GM23338 (cell line): ENCODE measurements around the gene ACBD3. TPM values are rescaled to one million over a fixed set of nuclear protein-coding genes. Genes with fewer than 3 reads are reported as not detected.

ENCODE experiments used
- ATAC-seq: fragments of 200-7000 bp; cut with Tn5 transposase; 3 replicates; pipeline ENCODE4 v1.9.1; 2020
- DNase-seq: peaks from one replicate; pipeline ENCODE4 v3.0.0-alpha.2; 2015; ENCODE audit warnings: low spot score
- H2AFZ ChIP-seq: fragments of 200-600 bp; sonication (generic); 2 replicates; pipeline ENCODE4 v1.8.0; 2016; ENCODE audit warnings: antibody characterized with exemption, mild to moderate bottlenecking, moderate library complexity
- H3F3A ChIP-seq: fragments of 200-600 bp; sonication (generic); replicated peaks from 2 replicates; pipeline ENCODE4 v1.8.0; 2017; ENCODE audit warnings: antibody characterized with exemption, mixed run types, low read depth
- H3K27ac ChIP-seq: fragments of 200-600 bp; sonication (generic); 2 replicates; pipeline ENCODE4 v1.6.1; 2016; ENCODE audit warnings: low read depth
- H3K27me3 ChIP-seq: fragments of 200-600 bp; sonication (generic); 2 replicates; pipeline ENCODE4 v1.8.0; 2016; ENCODE audit warnings: mild to moderate bottlenecking, mixed run types, moderate library complexity; ENCODE audit not compliant: insufficient read depth
- H3K36me3 ChIP-seq: fragments of 200-600 bp; sonication (generic); 2 replicates; pipeline ENCODE4 v1.8.0; 2016; ENCODE audit warnings: mild to moderate bottlenecking; ENCODE audit not compliant: insufficient read depth
- H3K4me1 ChIP-seq: fragments of 200-600 bp; sonication (generic); 2 replicates; pipeline ENCODE4 v1.8.0; 2016; ENCODE audit warnings: mild to moderate bottlenecking, moderate library complexity; ENCODE audit not compliant: insufficient read depth
- H3K4me2 ChIP-seq: fragments of 200-600 bp; sonication (generic); 2 replicates; pipeline ENCODE4 v1.7.1; 2017; ENCODE audit warnings: mixed run types
- H3K4me3 ChIP-seq: fragments of 200-600 bp; sonication (generic); 2 replicates; pipeline ENCODE4 v1.6.1; 2016; ENCODE audit warnings: mixed run types
- H3K79me2 ChIP-seq: fragments of 200-600 bp; sonication (generic); replicated peaks from 2 replicates; pipeline ENCODE4 v1.8.0; 2017; ENCODE audit warnings: mild to moderate bottlenecking; ENCODE audit not compliant: insufficient read depth
- H3K9me2 ChIP-seq: fragments of 200-600 bp; sonication (generic); 2 replicates; pipeline ENCODE4 v1.8.0; 2017; ENCODE audit not compliant: insufficient read depth
- H4K20me1 ChIP-seq: fragments of 200-600 bp; sonication (generic); replicated peaks from 2 replicates; pipeline ENCODE4 v1.8.0; 2017; ENCODE audit warnings: mild to moderate bottlenecking; ENCODE audit not compliant: insufficient read depth
- H3K27ac Mint-ChIP-seq: 2 replicates; pipeline ENCODE4 v1.8.0; 2020; ENCODE audit warnings: inconsistent platforms, mild to moderate bottlenecking, moderate library complexity, mixed read lengths
- H3K27me3 Mint-ChIP-seq: 3 replicates; pipeline ENCODE4 v1.8.0; 2022; ENCODE audit warnings: low read depth, mild to moderate bottlenecking, moderate library complexity, mixed read lengths, inconsistent platforms; ENCODE audit not compliant: insufficient read depth, poor library complexity
- H3K36me3 Mint-ChIP-seq: 3 replicates; pipeline ENCODE4 v1.8.0; 2021; ENCODE audit warnings: low read depth, mild to moderate bottlenecking, inconsistent platforms, moderate library complexity, mixed read lengths
- H3K4me1 Mint-ChIP-seq: 3 replicates; pipeline ENCODE4 v1.8.0; 2020; ENCODE audit warnings: mild to moderate bottlenecking, inconsistent platforms, mixed read lengths
- H3K4me3 Mint-ChIP-seq: 3 replicates; pipeline ENCODE4 v1.8.0; 2021; ENCODE audit warnings: moderate library complexity, mild to moderate bottlenecking, inconsistent platforms, mixed read lengths
- H3K9me3 Mint-ChIP-seq: 3 replicates; pipeline ENCODE4 v1.8.0; 2020; ENCODE audit warnings: moderate library complexity, mild to moderate bottlenecking, inconsistent platforms, mixed read lengths
- EZH2 ChIP-seq: fragments of 200-600 bp; sonication (generic); IDR thresholded peaks from one replicate; pipeline ENCODE4 v1.8.0; 2017; ENCODE audit warnings: antibody characterized with exemption, mild to moderate bottlenecking, low read depth; ENCODE audit not compliant: unreplicated experiment
- EZH2phosphoT487 ChIP-seq: fragments of 200-600 bp; sonication (generic); IDR thresholded peaks from one replicate; pipeline ENCODE4 v1.8.1; 2018; ENCODE audit warnings: antibody characterized with exemption; ENCODE audit not compliant: unreplicated experiment
- JUNB ChIP-seq: IDR thresholded peaks from one replicate; pipeline ENCODE4 v1.6.1; 2016; ENCODE audit warnings: antibody characterized with exemption; ENCODE audit not compliant: unreplicated experiment
- POLR2AphosphoS5 ChIP-seq: IDR thresholded peaks from 2 replicates; pipeline ENCODE4 v1.6.1; 2016; ENCODE audit warnings: antibody characterized with exemption, low read depth
- ZNF114 ChIP-seq: fragments of 250-450 bp; sonication (Bioruptor Pico); IDR thresholded peaks from 2 replicates; pipeline ENCODE4 v1.5.0; 2020; ENCODE audit warnings: mild to moderate bottlenecking, moderate library complexity
- polyA plus RNA-seq: library from polyadenylated mRNA; unstranded; fragments of >200 nt; fragmentation: Nextera tagmentation; extraction: Ambion mirVana; gene quantifications from 2 replicates; pipeline ENCODE4 v1.2.1, GENCODE V29; 2016
- total RNA-seq: library from RNA; depleted of rRNA; stranded (reverse); fragments of >200 nt; shearing (Covaris generic); gene quantifications from 2 replicates; pipeline ENCODE4 v1.2.3, GENCODE V29; 2014
- TF ChIP-seq, protein P1 (sequence below): fragments of 250-450 bp; sonication (Bioruptor Pico); IDR thresholded peaks from 2 replicates; pipeline ENCODE4 v1.5.0; 2020; ENCODE audit warnings: mild to moderate bottlenecking, moderate library complexity

The ACBD3 gene
- total and polyA plus RNA-seq, 2 experiments from 2014 or later, result 17.1 to 36.2 TPM

- Mint-ChIP-seq H3K36me3 (no peaks in the 10 kb centered on the region), H3K4me3 (no peak overlapping the region), H3K27me3 (peaks cover 23% of the 10 kb centered on the region), H3K9me3 (peaks cover 4% of the 10 kb centered on the region; the same call in 1 of the 3 replicates), H3K4me1 (peaks cover 43% of the 10 kb centered on the region), H3K27ac (no peak overlapping the region)
- H3K27ac ChIP-seq, result no peak overlapping the region
- H3F3A ChIP-seq, result peaks cover 5% of the 10 kb centered on the region; the same call in 1 of the 2 replicates
- no peaks in the 10 kb centered on the region for H3K9me2 ChIP-seq
- peaks cover 26% of the 10 kb centered on the region for H3K4me1 ChIP-seq
- DNase-seq, result no peak
- no peaks in the 10 kb centered on the region for H4K20me1 ChIP-seq
- H3K4me3 ChIP-seq, result no peak overlapping the region
- no peaks in the 10 kb centered on the region for H3K79me2 ChIP-seq
- ATAC-seq, result no peak
- H3K4me2 ChIP-seq, result no peak overlapping the region
- no peaks in the 10 kb centered on the region for H3K36me3 ChIP-seq
- 0 out of 2 replicates have a peak overlapping the region, but pooled peaks have one; percentile 86 for H2AFZ ChIP-seq
- TF ChIP-seq ZNF114 (CRISPR knock-in tag) (no peak), POLR2AphosphoS5 (no peak), EZH2phosphoT487 (no peak), JUNB (no peak), EZH2 (no peak)
- TF ChIP-seq, protein P1, sequence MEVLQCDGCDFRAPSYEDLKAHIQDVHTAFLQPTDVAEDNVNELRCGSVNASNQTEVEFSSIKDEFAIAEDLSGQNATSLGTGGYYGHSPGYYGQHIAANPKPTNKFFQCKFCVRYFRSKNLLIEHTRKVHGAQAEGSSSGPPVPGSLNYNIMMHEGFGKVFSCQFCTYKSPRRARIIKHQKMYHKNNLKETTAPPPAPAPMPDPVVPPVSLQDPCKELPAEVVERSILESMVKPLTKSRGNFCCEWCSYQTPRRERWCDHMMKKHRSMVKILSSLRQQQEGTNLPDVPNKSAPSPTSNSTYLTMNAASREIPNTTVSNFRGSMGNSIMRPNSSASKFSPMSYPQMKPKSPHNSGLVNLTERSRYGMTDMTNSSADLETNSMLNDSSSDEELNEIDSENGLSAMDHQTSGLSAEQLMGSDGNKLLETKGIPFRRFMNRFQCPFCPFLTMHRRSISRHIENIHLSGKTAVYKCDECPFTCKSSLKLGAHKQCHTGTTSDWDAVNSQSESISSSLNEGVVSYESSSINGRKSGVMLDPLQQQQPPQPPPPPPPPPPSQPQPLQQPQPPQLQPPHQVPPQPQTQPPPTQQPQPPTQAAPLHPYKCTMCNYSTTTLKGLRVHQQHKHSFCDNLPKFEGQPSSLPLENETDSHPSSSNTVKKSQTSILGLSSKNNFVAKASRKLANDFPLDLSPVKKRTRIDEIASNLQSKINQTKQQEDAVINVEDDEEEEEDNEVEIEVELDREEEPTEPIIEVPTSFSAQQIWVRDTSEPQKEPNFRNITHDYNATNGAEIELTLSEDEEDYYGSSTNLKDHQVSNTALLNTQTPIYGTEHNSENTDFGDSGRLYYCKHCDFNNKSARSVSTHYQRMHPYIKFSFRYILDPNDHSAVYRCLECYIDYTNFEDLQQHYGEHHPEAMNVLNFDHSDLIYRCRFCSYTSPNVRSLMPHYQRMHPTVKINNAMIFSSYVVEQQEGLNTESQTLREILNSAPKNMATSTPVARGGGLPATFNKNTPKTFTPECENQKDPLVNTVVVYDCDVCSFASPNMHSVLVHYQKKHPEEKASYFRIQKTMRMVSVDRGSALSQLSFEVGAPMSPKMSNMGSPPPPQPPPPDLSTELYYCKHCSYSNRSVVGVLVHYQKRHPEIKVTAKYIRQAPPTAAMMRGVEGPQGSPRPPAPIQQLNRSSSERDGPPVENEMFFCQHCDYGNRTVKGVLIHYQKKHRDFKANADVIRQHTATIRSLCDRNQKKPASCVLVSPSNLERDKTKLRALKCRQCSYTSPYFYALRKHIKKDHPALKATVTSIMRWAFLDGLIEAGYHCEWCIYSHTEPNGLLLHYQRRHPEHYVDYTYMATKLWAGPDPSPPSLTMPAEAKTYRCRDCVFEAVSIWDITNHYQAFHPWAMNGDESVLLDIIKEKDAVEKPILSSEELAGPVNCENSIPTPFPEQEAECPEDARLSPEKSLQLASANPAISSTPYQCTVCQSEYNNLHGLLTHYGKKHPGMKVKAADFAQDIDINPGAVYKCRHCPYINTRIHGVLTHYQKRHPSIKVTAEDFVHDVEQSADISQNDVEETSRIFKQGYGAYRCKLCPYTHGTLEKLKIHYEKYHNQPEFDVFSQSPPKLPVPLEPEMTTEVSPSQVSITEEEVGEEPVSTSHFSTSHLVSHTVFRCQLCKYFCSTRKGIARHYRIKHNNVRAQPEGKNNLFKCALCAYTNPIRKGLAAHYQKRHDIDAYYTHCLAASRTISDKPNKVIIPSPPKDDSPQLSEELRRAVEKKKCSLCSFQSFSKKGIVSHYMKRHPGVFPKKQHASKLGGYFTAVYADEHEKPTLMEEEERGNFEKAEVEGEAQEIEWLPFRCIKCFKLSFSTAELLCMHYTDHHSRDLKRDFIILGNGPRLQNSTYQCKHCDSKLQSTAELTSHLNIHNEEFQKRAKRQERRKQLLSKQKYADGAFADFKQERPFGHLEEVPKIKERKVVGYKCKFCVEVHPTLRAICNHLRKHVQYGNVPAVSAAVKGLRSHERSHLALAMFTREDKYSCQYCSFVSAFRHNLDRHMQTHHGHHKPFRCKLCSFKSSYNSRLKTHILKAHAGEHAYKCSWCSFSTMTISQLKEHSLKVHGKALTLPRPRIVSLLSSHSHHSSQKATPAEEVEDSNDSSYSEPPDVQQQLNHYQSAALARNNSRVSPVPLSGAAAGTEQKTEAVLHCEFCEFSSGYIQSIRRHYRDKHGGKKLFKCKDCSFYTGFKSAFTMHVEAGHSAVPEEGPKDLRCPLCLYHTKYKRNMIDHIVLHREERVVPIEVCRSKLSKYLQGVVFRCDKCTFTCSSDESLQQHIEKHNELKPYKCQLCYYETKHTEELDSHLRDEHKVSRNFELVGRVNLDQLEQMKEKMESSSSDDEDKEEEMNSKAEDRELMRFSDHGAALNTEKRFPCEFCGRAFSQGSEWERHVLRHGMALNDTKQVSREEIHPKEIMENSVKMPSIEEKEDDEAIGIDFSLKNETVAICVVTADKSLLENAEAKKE, result no peak
- H3K27me3 ChIP-seq, result no peaks in the 10 kb centered on the region
Measured at GRCh38 chr1:226128487-226129075, 58.0 kb downstream of the ACBD3 start.
